ENCODE results near the gene TIAL1.

Gene TIAL1

DNA sequence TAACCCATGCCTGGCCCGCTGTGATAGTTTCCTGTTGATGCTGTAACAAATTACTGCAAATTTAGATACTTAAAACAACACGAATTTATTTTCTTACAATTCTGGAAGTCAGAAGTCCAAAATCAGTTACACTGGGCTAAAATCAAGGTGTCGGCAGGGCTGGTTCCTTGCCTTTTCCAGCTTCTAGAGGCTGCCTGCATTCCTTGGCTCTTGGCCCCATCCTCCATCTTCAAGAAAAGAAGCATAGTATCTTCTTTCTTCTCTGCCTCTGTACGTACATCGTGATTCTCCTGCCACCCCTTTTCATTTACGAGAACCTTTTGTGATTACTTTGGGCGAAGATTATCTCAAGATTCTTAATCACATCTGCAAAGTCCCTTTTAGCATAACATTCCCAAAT is 1.6 kb upstream of the TIAL1 start:
- TF ChIP-seq, protein P1, sequence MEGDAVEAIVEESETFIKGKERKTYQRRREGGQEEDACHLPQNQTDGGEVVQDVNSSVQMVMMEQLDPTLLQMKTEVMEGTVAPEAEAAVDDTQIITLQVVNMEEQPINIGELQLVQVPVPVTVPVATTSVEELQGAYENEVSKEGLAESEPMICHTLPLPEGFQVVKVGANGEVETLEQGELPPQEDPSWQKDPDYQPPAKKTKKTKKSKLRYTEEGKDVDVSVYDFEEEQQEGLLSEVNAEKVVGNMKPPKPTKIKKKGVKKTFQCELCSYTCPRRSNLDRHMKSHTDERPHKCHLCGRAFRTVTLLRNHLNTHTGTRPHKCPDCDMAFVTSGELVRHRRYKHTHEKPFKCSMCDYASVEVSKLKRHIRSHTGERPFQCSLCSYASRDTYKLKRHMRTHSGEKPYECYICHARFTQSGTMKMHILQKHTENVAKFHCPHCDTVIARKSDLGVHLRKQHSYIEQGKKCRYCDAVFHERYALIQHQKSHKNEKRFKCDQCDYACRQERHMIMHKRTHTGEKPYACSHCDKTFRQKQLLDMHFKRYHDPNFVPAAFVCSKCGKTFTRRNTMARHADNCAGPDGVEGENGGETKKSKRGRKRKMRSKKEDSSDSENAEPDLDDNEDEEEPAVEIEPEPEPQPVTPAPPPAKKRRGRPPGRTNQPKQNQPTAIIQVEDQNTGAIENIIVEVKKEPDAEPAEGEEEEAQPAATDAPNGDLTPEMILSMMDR (conservative IDR thresholded peaks at IDR 0.05; ENCODE audit: low read length): no peak
- Histone ChIP-seq H3K4me1 (ENCODE audit: insufficient read depth, low read length, poor library complexity, severe bottlenecking) (peaks cover 27% of the 10 kb centered on the region), H4K20me1 (ENCODE audit: insufficient read depth, low read length, poor library complexity, severe bottlenecking) (peaks cover 28% of the 10 kb centered on the region), H3K9ac (ENCODE audit: low read depth, low read length, poor library complexity, severe bottlenecking) (no peak overlapping the region), H3K4me3 (ENCODE audit: low read length, poor library complexity, severe bottlenecking) (no peak overlapping the region), H3F3A (ENCODE audit: low read depth) (no peaks in the 10 kb centered on the region), H2AFZ (ENCODE audit: low read length) (no peak overlapping the region), H3K9me3 (ENCODE audit: insufficient read depth, low read depth, low read length) (no peaks in the 10 kb centered on the region), H3K4me2 (ENCODE audit: low read depth, low read length, poor library complexity, severe bottlenecking) (no peak overlapping the region), H3K36me3 (ENCODE audit: insufficient read depth, low read length) (no peaks in the 10 kb centered on the region), H3K9me2 (replicated peaks; ENCODE audit: low read depth, low read length) (no peaks in the 10 kb centered on the region), H3K79me2 (ENCODE audit: insufficient read depth, low read length) (peaks cover 29% of the 10 kb centered on the region), H3K27me3 (ENCODE audit: insufficient read depth, low read length, poor library complexity, severe bottlenecking) (peaks cover 3% of the 10 kb centered on the region)

DNA sequence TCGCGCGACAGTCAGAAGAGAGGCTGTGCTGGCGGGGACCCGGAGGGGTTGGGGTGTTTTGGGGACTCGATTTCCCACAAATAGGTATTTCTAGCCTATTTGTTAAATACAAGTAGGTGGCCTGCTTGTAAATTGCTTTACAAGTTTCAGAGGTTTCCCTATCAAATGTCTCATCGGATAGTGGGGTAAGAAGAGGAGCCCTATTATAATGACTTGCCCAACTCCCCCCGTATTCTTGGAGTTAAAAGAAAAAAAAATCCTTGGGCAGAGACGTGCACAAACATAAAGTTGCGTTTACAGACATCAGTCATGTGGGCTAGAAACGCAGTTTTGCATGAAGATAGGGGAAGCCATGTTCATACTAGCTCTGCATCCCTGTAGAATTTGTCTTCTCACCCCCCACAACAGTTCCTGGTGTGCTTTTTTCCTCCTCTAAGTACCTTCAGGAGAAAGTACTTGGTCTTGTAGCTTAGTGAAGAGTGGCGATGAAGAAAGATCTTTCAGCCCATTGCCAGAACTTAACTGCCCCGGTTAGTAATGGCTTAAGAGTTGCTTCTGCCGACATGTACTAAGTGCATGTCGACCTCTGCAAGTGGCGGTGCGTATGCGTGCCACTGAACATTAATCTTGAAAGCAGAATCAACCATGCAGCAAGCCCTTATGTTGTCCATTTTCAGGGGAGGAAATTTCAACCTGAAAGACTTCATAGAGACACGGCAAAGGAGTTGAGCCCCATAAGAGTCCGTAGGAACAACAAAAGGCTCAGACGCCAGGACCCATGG is 832 bp upstream of the TIAL1 start:
- Histone ChIP-seq H3K9ac (ENCODE audit: low read depth, low read length, poor library complexity, severe bottlenecking) (peak overlapping the region; percentile 86), H3K4me3 (ENCODE audit: low read length, poor library complexity, severe bottlenecking) (peak overlapping the region; percentile 80), H3K79me2 (ENCODE audit: insufficient read depth, low read length) (peaks cover 37% of the 10 kb centered on the region), H3K9me3 (ENCODE audit: insufficient read depth, low read depth, low read length) (no peaks in the 10 kb centered on the region), H3K4me1 (ENCODE audit: insufficient read depth, low read length, poor library complexity, severe bottlenecking) (peaks cover 35% of the 10 kb centered on the region), H3K36me3 (ENCODE audit: insufficient read depth, low read length) (no peaks in the 10 kb centered on the region), H3F3A (ENCODE audit: low read depth) (no peaks in the 10 kb centered on the region), H4K20me1 (ENCODE audit: insufficient read depth, low read length, poor library complexity, severe bottlenecking) (peaks cover 36% of the 10 kb centered on the region), H3K27me3 (ENCODE audit: insufficient read depth, low read length, poor library complexity, severe bottlenecking) (peaks cover 3% of the 10 kb centered on the region), H2AFZ (ENCODE audit: low read length) (peak overlapping the region; percentile 74), H3K4me2 (ENCODE audit: low read depth, low read length, poor library complexity, severe bottlenecking) (peak overlapping the region; percentile 88), H3K9me2 (replicated peaks; ENCODE audit: low read depth, low read length) (no peaks in the 10 kb centered on the region)
- TF ChIP-seq, protein P1 (conservative IDR thresholded peaks at IDR 0.05; ENCODE audit: low read length): no peak
- no peak for TF ChIP-seq EZH2phosphoT487 (IDR thresholded peaks at IDR 0.05; ENCODE audit: borderline replicate concordance)

DNA sequence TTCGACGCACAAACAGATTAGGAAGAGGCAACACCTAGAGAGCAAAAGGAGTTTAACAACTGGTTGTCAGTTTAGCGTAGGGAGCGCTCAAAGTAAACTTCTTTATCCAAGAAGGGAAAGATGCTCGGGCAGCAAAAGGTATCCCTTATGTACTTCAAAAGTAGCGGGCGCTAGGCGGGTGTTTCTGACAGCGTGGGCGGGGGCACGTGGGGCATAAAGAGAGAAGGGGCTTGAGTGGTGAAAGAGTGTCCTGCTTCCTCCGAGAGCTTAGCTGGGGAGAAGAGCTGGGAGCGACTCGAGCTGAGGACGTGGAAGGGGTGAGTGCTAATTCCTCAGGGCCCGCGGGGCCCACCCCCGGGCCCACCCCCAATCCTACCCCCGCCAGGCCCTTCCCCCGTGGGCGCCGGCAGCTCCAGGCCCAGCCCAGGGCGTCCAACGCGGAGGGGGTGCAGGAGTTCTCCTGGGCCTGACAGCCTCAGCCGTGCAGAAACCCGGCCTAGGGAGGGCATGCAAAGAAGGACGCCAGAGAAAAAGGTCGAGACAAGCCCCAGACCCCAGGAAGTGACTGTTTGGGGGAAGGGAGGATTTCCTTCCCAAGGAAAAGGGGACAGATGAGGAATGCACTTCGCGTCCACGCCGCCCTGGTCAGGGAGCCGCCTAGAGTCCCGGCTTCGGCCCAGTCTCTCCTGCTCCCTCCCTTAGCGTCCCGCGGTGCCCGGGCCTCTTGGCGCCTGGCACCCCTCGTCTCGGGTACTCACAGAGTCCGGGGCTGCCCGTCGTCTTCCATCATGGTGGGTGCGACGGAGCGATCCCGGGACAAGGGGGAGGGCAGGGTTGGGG is 868 bp downstream of the TIAL1 start:
- peaks cover 47% of the 10 kb centered on the region for H3K4me1 ChIP-seq (ENCODE audit: insufficient read depth, low read length, poor library complexity, severe bottlenecking)
- peaks cover 3% of the 10 kb centered on the region for H3K27me3 ChIP-seq (ENCODE audit: insufficient read depth, low read length, poor library complexity, severe bottlenecking)
- H3K4me3 ChIP-seq (ENCODE audit: low read length, poor library complexity, severe bottlenecking): peak overlapping the region; percentile 80
- peak overlapping the region; percentile 54; the same call in 1 of the 2 replicates for H2AFZ ChIP-seq (ENCODE audit: low read length)
- TF ChIP-seq EZH2phosphoT487 (IDR thresholded peaks at IDR 0.05; ENCODE audit: borderline replicate concordance): no peak
- TF ChIP-seq, protein P1 (conservative IDR thresholded peaks at IDR 0.05; ENCODE audit: low read length): no peak
- peak overlapping the region; percentile 86 for H3K9ac ChIP-seq (ENCODE audit: low read depth, low read length, poor library complexity, severe bottlenecking)
- peaks cover 54% of the 10 kb centered on the region for H3K79me2 ChIP-seq (ENCODE audit: insufficient read depth, low read length)
- H3K36me3 ChIP-seq (ENCODE audit: insufficient read depth, low read length): no peaks in the 10 kb centered on the region
- peak overlapping the region; percentile 100 for H3K4me2 ChIP-seq (ENCODE audit: low read depth, low read length, poor library complexity, severe bottlenecking)
- peaks cover 52% of the 10 kb centered on the region for H4K20me1 ChIP-seq (ENCODE audit: insufficient read depth, low read length, poor library complexity, severe bottlenecking)
- H3F3A ChIP-seq (ENCODE audit: low read depth): no peaks in the 10 kb centered on the region
- no peaks in the 10 kb centered on the region for H3K9me2 ChIP-seq (replicated peaks; ENCODE audit: low read depth, low read length)
- H3K9me3 ChIP-seq (ENCODE audit: insufficient read depth, low read depth, low read length): no peaks in the 10 kb centered on the region

Measured in Loucy (cell line).